ENCODE data around the gene GRIN2A. TPM values are rescaled to one million over a fixed set of nuclear protein-coding genes. Genes with fewer than 3 reads are reported as not detected.
A peak's percentile ranks its signal among the peaks of the same experiment; 100 is the strongest.

GRIN2A gene
- total and polyA plus RNA-seq, 2 experiments from 2014 or later: not detected

DNA sequence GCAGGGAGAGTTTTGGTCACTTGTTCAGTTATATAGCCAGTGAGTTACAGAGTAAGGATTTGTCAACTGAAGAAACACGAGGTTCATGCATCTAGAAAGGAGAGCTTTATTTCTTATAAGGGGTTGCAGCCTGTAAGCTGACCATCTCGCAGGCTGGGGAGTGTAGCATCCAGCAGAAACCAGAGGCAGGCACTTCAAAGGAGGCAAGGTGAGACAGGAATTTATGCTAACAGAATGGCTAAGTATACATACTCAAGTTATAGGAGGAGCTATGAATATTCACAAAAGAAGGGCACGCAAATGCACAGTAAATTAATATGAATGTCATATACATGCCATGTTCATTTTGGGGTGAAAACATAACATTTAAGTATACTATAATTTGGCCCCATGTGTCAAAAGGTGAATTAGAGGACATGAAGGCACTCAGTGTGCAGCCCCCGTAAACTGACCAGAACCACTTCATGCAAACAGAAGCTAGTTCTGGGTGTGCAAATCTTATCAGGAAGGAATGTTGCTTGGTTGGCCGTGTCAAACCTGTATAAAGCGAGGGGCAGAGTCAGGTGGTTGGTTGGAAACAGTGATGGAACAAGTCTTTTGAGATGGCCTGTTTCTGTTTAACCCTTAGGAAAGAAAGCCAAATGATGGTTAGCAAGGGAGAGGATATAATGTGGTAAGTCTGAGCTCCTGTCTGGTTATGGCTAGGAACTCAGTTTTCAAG lies 97.0 kb downstream of the GRIN2A start:
- Histone ChIP-seq H3K9me2 (ENCODE audit: insufficient read depth) (no peaks in the 10 kb centered on the region), H3K79me2 (ENCODE audit: insufficient read depth) (no peaks in the 10 kb centered on the region), H2AFZ (no peak overlapping the region), H3K9me3 (ENCODE audit: low read depth) (no peaks in the 10 kb centered on the region), H3K4me3 (no peak overlapping the region), H3K4me1 (ENCODE audit: insufficient read depth) (no peaks in the 10 kb centered on the region), H4K20me1 (ENCODE audit: insufficient read depth) (no peaks in the 10 kb centered on the region), H3K36me3 (ENCODE audit: low read depth) (no peaks in the 10 kb centered on the region), H3K9ac (no peak overlapping the region), H3K27me3 (replicated peaks; ENCODE audit: insufficient read depth) (no peaks in the 10 kb centered on the region), H3K4me2 (ENCODE audit: unreplicated experiment) (no peak overlapping the region), H3F3A (ENCODE audit: insufficient read depth) (no peaks in the 10 kb centered on the region), H3K27ac (no peak overlapping the region)
- TF ChIP-seq EZH2 (IDR thresholded peaks at IDR 0.05; ENCODE audit: insufficient read depth, poor library complexity, severe bottlenecking) (no peak), EZH2phosphoT487 (IDR thresholded peaks at IDR 0.05; ENCODE audit: insufficient read depth, low read depth) (no peak)
- in situ Hi-C loops (cut with MboI): no loop called here
- WGBS, 2 experiments (ENCODE audit: low coverage in 1 of 2, low lambda C conversion rate in 2 of 2, missing lambda C conversion rate in 2 of 2): 23 to 25% methylated on average over 6 of the region's 6 CpGs
- DNase-seq: no peak

DNA sequence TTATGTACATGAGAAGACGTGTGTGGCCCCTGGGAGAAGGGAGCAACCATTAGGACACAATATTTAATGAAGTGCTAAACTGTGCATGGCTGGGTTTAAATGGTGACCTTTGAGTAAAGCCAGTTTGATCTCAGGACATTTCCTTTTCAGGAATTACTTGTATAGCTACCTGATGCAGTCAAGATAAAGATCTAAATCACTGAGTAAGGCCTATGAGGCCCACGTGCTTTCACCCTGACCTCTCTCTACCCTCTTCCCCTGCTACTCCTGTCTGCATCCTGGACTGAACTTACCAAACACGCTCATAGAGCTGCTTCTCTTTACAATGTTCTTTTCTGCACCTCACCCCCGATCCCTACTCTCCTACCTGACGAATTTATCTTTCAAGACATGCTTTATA lies 98.9 kb downstream of the GRIN2A start:
- H3F3A ChIP-seq (ENCODE audit: insufficient read depth): no peaks in the 10 kb centered on the region
- no peaks in the 10 kb centered on the region for H3K36me3 ChIP-seq (ENCODE audit: low read depth)
- in situ Hi-C loops (cut with MboI): no loop called here
- DNase-seq: no peak
- no peak overlapping the region for H3K4me2 ChIP-seq (ENCODE audit: unreplicated experiment)
- H3K9ac ChIP-seq: no peak overlapping the region
- H3K9me3 ChIP-seq (ENCODE audit: low read depth): no peaks in the 10 kb centered on the region
- H3K27ac ChIP-seq: no peak overlapping the region
- H3K4me3 ChIP-seq: no peak overlapping the region
- no peaks in the 10 kb centered on the region for H3K27me3 ChIP-seq (replicated peaks; ENCODE audit: insufficient read depth)
- 4 to 6% methylated on average over 5 of the region's 5 CpGs for WGBS, 2 experiments (ENCODE audit: low coverage in 1 of 2, low lambda C conversion rate in 2 of 2, missing lambda C conversion rate in 2 of 2)
- no peaks in the 10 kb centered on the region for H3K79me2 ChIP-seq (ENCODE audit: insufficient read depth)
- no peak overlapping the region for H2AFZ ChIP-seq
- H3K9me2 ChIP-seq (ENCODE audit: insufficient read depth): no peaks in the 10 kb centered on the region
- no peaks in the 10 kb centered on the region for H3K4me1 ChIP-seq (ENCODE audit: insufficient read depth)
- no peaks in the 10 kb centered on the region for H4K20me1 ChIP-seq (ENCODE audit: insufficient read depth)
- TF ChIP-seq EZH2 (IDR thresholded peaks at IDR 0.05; ENCODE audit: insufficient read depth, poor library complexity, severe bottlenecking): no peak
- TF ChIP-seq EZH2phosphoT487 (IDR thresholded peaks at IDR 0.05; ENCODE audit: insufficient read depth, low read depth): no peak

DNA sequence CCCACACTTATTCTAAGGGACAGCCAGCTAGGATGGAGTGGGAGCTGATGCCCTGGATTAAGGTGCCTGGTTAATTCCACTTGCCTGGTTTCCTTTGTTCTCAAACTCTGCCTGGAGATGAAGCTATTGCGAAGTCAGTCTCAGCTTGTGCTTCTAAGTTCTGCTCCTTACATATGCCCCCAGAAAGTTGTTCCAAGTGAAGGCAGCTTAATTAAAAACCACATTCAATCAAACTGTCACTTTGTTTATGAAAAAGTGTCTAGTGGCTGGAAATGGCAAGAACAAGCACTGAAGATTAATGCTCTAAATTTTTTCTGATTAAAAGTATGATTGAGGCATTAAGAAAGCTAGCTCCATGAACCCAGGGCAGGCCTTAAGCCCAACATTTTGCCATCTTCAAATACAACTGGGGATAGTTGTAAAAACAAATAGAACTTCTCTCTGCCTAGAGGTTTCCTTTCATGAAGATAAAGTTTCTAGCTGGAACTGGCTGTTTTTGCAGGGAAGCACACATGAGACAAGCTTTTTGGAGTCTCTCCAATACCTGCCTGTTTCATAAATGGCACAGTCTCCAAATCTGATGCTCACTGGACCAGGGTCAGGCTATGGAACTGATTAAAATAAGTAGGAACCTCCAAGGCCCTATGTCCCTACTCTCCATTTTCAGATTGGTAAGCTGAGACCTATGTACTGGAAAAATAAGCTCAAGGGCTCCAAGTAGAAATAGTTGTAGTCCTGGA lies 100.9 kb downstream of the GRIN2A start:
- Histone ChIP-seq H3K4me2 (ENCODE audit: unreplicated experiment) (no peak overlapping the region), H3K4me3 (no peak overlapping the region), H3K79me2 (ENCODE audit: insufficient read depth) (no peaks in the 10 kb centered on the region), H3K27ac (no peak overlapping the region), H3K4me1 (ENCODE audit: insufficient read depth) (no peaks in the 10 kb centered on the region), H4K20me1 (ENCODE audit: insufficient read depth) (no peaks in the 10 kb centered on the region), H2AFZ (no peak overlapping the region), H3K9me2 (ENCODE audit: insufficient read depth) (no peaks in the 10 kb centered on the region), H3K9me3 (ENCODE audit: low read depth) (no peaks in the 10 kb centered on the region), H3K9ac (no peak overlapping the region), H3F3A (ENCODE audit: insufficient read depth) (no peaks in the 10 kb centered on the region), H3K27me3 (replicated peaks; ENCODE audit: insufficient read depth) (no peaks in the 10 kb centered on the region), H3K36me3 (ENCODE audit: low read depth) (no peaks in the 10 kb centered on the region)
- WGBS, 2 experiments (ENCODE audit: low coverage in 1 of 2, low lambda C conversion rate in 2 of 2, missing lambda C conversion rate in 2 of 2): 27 to 40% methylated on average over 1 of the region's 1 CpG
- TF ChIP-seq EZH2 (IDR thresholded peaks at IDR 0.05; ENCODE audit: insufficient read depth, poor library complexity, severe bottlenecking) (no peak), EZH2phosphoT487 (IDR thresholded peaks at IDR 0.05; ENCODE audit: insufficient read depth, low read depth) (no peak)
- in situ Hi-C loops (cut with MboI): no loop called here
- no peak for DNase-seq

DNA sequence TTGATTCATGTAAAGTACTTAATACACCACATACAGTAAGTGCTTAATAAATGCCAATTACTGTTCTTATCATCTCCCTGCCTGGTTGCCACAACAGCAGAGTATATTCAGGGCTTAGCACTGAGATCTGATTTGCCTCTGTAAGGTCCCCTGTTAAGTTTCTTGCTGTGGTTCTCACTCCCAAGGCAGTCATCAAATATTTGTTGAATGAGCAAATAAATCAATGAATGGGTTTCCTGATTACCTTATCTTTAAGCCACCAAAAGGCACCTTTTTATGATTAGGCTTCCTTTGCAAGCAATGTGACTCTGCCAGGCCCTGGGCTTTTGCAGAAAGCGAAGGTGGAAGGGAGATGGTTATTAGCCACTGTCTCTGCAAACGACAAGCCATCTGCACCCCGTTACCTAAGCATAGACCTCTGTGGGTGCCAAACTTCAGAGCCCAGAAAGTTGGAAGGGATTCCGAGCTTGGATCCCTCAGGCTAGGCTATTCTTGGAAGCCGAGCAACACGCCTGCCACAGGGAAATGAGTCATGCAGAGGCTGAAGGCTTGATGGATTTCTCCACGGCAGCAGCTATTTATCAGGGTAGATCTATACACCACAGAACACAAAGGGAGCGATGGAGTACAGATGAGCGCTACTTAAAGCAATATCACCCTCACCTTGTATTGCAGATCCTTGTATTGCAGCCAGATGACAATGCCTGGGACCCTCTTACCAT lies 102.0 kb downstream of the GRIN2A start:
- peak; percentile 32 for DNase-seq
- 4% methylated on average over 9 of the region's 9 CpGs for WGBS, 2 experiments (ENCODE audit: low coverage in 1 of 2, low lambda C conversion rate in 2 of 2, missing lambda C conversion rate in 2 of 2)
- TF ChIP-seq EZH2phosphoT487 (IDR thresholded peaks at IDR 0.05; ENCODE audit: insufficient read depth, low read depth) (no peak), EZH2 (IDR thresholded peaks at IDR 0.05; ENCODE audit: insufficient read depth, poor library complexity, severe bottlenecking) (no peak)
- Histone ChIP-seq H3K4me1 (ENCODE audit: insufficient read depth) (no peaks in the 10 kb centered on the region), H3K79me2 (ENCODE audit: insufficient read depth) (no peaks in the 10 kb centered on the region), H3K4me2 (ENCODE audit: unreplicated experiment) (no peak overlapping the region), H3K27me3 (replicated peaks; ENCODE audit: insufficient read depth) (no peaks in the 10 kb centered on the region), H3K27ac (no peak overlapping the region), H4K20me1 (ENCODE audit: insufficient read depth) (no peaks in the 10 kb centered on the region), H3K9me2 (ENCODE audit: insufficient read depth) (no peaks in the 10 kb centered on the region), H3K9ac (no peak overlapping the region), H2AFZ (no peak overlapping the region), H3K9me3 (ENCODE audit: low read depth) (no peaks in the 10 kb centered on the region), H3K4me3 (no peak overlapping the region), H3F3A (ENCODE audit: insufficient read depth) (no peaks in the 10 kb centered on the region), H3K36me3 (ENCODE audit: low read depth) (no peaks in the 10 kb centered on the region)
- in situ Hi-C loops (cut with MboI): no loop called here

Measured in GM23248 (cell line).